ENCODE results near the gene SIL1.

GRCh38 chr5:138951986-138952735 is 246.0 kb downstream of the SIL1 start:
- TF ChIP-seq, protein P1, sequence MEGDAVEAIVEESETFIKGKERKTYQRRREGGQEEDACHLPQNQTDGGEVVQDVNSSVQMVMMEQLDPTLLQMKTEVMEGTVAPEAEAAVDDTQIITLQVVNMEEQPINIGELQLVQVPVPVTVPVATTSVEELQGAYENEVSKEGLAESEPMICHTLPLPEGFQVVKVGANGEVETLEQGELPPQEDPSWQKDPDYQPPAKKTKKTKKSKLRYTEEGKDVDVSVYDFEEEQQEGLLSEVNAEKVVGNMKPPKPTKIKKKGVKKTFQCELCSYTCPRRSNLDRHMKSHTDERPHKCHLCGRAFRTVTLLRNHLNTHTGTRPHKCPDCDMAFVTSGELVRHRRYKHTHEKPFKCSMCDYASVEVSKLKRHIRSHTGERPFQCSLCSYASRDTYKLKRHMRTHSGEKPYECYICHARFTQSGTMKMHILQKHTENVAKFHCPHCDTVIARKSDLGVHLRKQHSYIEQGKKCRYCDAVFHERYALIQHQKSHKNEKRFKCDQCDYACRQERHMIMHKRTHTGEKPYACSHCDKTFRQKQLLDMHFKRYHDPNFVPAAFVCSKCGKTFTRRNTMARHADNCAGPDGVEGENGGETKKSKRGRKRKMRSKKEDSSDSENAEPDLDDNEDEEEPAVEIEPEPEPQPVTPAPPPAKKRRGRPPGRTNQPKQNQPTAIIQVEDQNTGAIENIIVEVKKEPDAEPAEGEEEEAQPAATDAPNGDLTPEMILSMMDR (optimal IDR thresholded peaks at IDR 0.05 in 1 of 3, IDR thresholded peaks at IDR 0.05 in 1 of 3, conservative IDR thresholded peaks at IDR 0.05 in 1 of 3; ENCODE audit: extremely low read depth in 1 of 3, insufficient read depth in 2 of 3, low read length in 3 of 3) = no peak
- no peak for TF ChIP-seq EZH2 (IDR thresholded peaks at IDR 0.05; ENCODE audit: low read length)
